HepG2 (cell line): ENCODE results near the gene TMEM170B. TPM values are rescaled to one million over a fixed set of nuclear protein-coding genes. Genes with fewer than 3 reads are reported as not detected.

Source experiments
- ATAC-seq: fragments of 200-7000 bp; cut with Tn5 transposase; 3 replicates; pipeline ENCODE4 v1.9.1; 2020; ENCODE audit warnings: mild to moderate bottlenecking, moderate library complexity
- BruUV-seq: library from RNA; stranded (reverse); fragments of 400-500 nt; replicated peaks from 2 replicates; lab custom pipeline; 2021; lab: Mats Ljungman, UMichigan
- CTCF ChIA-PET: fragments of 300-600 bp; formaldehyde crosslinking; extraction: SDS; loops from one replicate; lab custom pipeline; 2021; ENCODE audit warnings: low total read pairs, inconsistent platforms, low intra/inter-chr PET ratio; lab: Yijun Ruan, JAX
- POLR2A ChIA-PET: fragments of 350-600 bp; sonication (Branson Sonifier 250); formaldehyde crosslinking; loops from one replicate; lab custom pipeline; 2020; ENCODE audit warnings: antibody characterized with exemption, inconsistent platforms; lab: Yijun Ruan, JAX
- DNase-seq: peaks from one replicate; pipeline ENCODE4 v3.0.0-alpha.2; 2015; ENCODE audit warnings: low spot score
- FAIRE-seq: peaks from 3 replicates; lab custom pipeline; 2011; peaks lifted over from hg19 to GRCh38; lab: Jason Lieb, UNC
- H2AFZ ChIP-seq: one replicate; pipeline ENCODE4 v1.6.1; 2011; ENCODE audit warnings: low read length, inconsistent platforms
- H3K27ac ChIP-seq: fragments of 300-600 bp; 3 replicates; pipeline ENCODE4 v1.8.0; 2011; ENCODE audit warnings: mixed run types, mild to moderate bottlenecking, mixed read lengths, low read length, inconsistent platforms; ENCODE audit not compliant: insufficient read depth; ENCODE audit errors: extremely low read length
- H3K27me3 ChIP-seq, 2 experiments: fragments of 200-600 bp in 1 of 2; 2 replicates in 1 of 2; 3 replicates in 1 of 2; pipeline versions ENCODE4 v1.6.0 to v1.8.0; 2011; ENCODE audit warnings: low read length in 2 of 2, mild to moderate bottlenecking in 2 of 2, moderate library complexity in 2 of 2, inconsistent platforms in 1 of 2; ENCODE audit not compliant: insufficient read depth in 2 of 2, control insufficient read depth in 1 of 2
- H3K36me3 ChIP-seq, 2 experiments: fragments of 200-600 bp in 1 of 2; replicated peaks in 1 of 2; 2 replicates in 1 of 2; 3 replicates in 1 of 2; pipeline versions ENCODE4 v1.5.1 to v1.8.0; 2011; ENCODE audit warnings: low read length in 2 of 2, inconsistent platforms in 1 of 2; ENCODE audit not compliant: insufficient read depth in 2 of 2, control insufficient read depth in 1 of 2
- H3K4me1 ChIP-seq: 2 replicates; pipeline ENCODE4 v1.5.1; 2012; ENCODE audit warnings: low read length, inconsistent platforms; ENCODE audit not compliant: insufficient read depth
- H3K4me2 ChIP-seq: 2 replicates; pipeline ENCODE4 v1.6.0; 2011; ENCODE audit warnings: low read depth, low read length, inconsistent platforms
- H3K4me3 ChIP-seq, 3 experiments: fragments of 200-600 bp in 1 of 3; sonication (generic), shearing (Covaris generic) in 1 of 3; replicated peaks in 1 of 3; 2 replicates each; pipeline ENCODE4 v1.5.1; 2011 to 2016; ENCODE audit warnings: low read length in 3 of 3, inconsistent platforms in 2 of 3, low read depth in 2 of 3, mild to moderate bottlenecking in 2 of 3, control low read depth in 1 of 3, mixed read lengths in 1 of 3; ENCODE audit not compliant: insufficient read depth in 1 of 3
- H3K79me2 ChIP-seq: one replicate; pipeline ENCODE4 v1.6.1; 2011; ENCODE audit warnings: low read length, inconsistent platforms; ENCODE audit not compliant: insufficient read depth
- H3K9ac ChIP-seq: 2 replicates; pipeline ENCODE4 v1.6.0; 2011; ENCODE audit warnings: mild to moderate bottlenecking, low read depth, low read length, inconsistent platforms; ENCODE audit not compliant: insufficient read depth
- H3K9me3 ChIP-seq: 2 replicates; pipeline ENCODE4 v1.5.1; 2012; ENCODE audit warnings: mild to moderate bottlenecking, low read length
- H4K20me1 ChIP-seq: 2 replicates; pipeline ENCODE4 v1.6.0; 2011; ENCODE audit warnings: inconsistent platforms, mild to moderate bottlenecking, low read length, moderate library complexity; ENCODE audit not compliant: insufficient read depth
- GMEB1 ChIP-seq: sonication (generic); formaldehyde crosslinking; IDR thresholded peaks from 2 replicates; pipeline ENCODE4 v1.5.1; 2020; ENCODE audit warnings: missing genetic modification reagents, mild to moderate bottlenecking, borderline replicate concordance
- HIVEP1 ChIP-seq: sonication (generic); formaldehyde crosslinking; IDR thresholded peaks from 2 replicates; pipeline ENCODE4 v1.4.0; 2020; ENCODE audit warnings: mild to moderate bottlenecking, missing genetic modification reagents
- KDM5A ChIP-seq: fragments of 200-600 bp; sonication (generic); IDR thresholded peaks from 2 replicates; pipeline ENCODE4 v1.7.0; 2018; ENCODE audit warnings: antibody characterized with exemption, mild to moderate bottlenecking, low read length, borderline replicate concordance
- KLF9 ChIP-seq: IDR thresholded peaks from 2 replicates; pipeline ENCODE4 v1.6.1; 2016; ENCODE audit warnings: low read depth
- LCORL ChIP-seq, 2 experiments: fragments of 450-650 bp in 1 of 2; sonication (generic) in 1 of 2; formaldehyde crosslinking in 1 of 2; IDR thresholded peaks; 2 replicates each; pipeline versions ENCODE4 v1.5.0 to v1.6.1; 2017 to 2020; ENCODE audit warnings: antibody characterized with exemption in 1 of 2, missing genetic modification reagents in 1 of 2
- TIGD3 ChIP-seq: sonication (generic); formaldehyde crosslinking; IDR thresholded peaks from 2 replicates; pipeline ENCODE4 v1.5.1; 2020; ENCODE audit warnings: mild to moderate bottlenecking, missing genetic modification reagents, borderline replicate concordance
- XBP1 ChIP-seq: sonication (generic); formaldehyde crosslinking; IDR thresholded peaks from 2 replicates; pipeline ENCODE4 v1.5.0; 2020; ENCODE audit warnings: missing genetic modification reagents
- ZFP82 ChIP-seq: sonication (generic); formaldehyde crosslinking; IDR thresholded peaks from 2 replicates; pipeline ENCODE4 v1.5.1; 2020; ENCODE audit warnings: mild to moderate bottlenecking, missing genetic modification reagents, borderline replicate concordance
- ZNF382 ChIP-seq: sonication (generic); formaldehyde crosslinking; IDR thresholded peaks from 2 replicates; pipeline ENCODE4 v1.5.0; 2020; ENCODE audit warnings: missing genetic modification reagents, mild to moderate bottlenecking, borderline replicate concordance
- ZNF672 ChIP-seq: sonication (generic); formaldehyde crosslinking; IDR thresholded peaks from 2 replicates; pipeline ENCODE4 v1.8.1; 2022; ENCODE audit warnings: missing genetic modification reagents
- ZNF674 ChIP-seq: sonication (generic); formaldehyde crosslinking; IDR thresholded peaks from 2 replicates; pipeline ENCODE4 v1.5.0; 2020; ENCODE audit warnings: low read depth, mild to moderate bottlenecking, missing genetic modification reagents
- ZNF7 ChIP-seq: IDR thresholded peaks from 2 replicates; pipeline ENCODE4 v1.6.1; 2016; ENCODE audit warnings: missing biosample characterization, missing genetic modification reagents
- WGBS: methylation state at CpG from one replicate; pipeline ENCODE4 v1.1.6; 2017; ENCODE audit warnings: low lambda C conversion rate; 5-methylcytosine and 5-hydroxymethylcytosine counted together
- in situ Hi-C: cut with HindIII; loops from 2 replicates; pipeline ENCODE4 v1.10.0; 2017; ENCODE audit warnings: low pct_unique_long_range_greater_than_20kb; ENCODE audit not compliant: extremely low pct_ligation_motif_present
- intact Hi-C: fragments of 100-400 bp; cut with micrococcal nuclease; formaldehyde crosslinking; loops from one replicate; pipeline ENCODE4 v1.10.0; 2022; ENCODE audit not compliant: unreplicated experiment
- polyA plus RNA-seq, 8 experiments: library from polyadenylated mRNA; depleted of rRNA in 3 of 8; stranded (reverse) in 7 of 8; unstranded in 1 of 8; fragments of >200 nt; fragmentation: Illumina TruSeq in 4 of 8; extraction: Trizol in 4 of 8; gene quantifications; 2 replicates each; pipeline versions ENCODE4 v1.2.1 to v1.2.3, GENCODE V29; 2011 to 2016; ENCODE audit warnings: low read depth in 4 of 8, missing spikeins in 1 of 8, mixed read lengths in 1 of 8; ENCODE audit not compliant: insufficient read depth in 1 of 8
- total RNA-seq, 5 experiments: library from RNA; depleted of rRNA; stranded (reverse); fragments of >200 nt; fragmentation: Illumina TruSeq; extraction: Trizol; gene quantifications; 2 replicates each; pipeline ENCODE4 v1.2.3, GENCODE V29; 2016; ENCODE audit warnings: low read depth in 1 of 5
- TF ChIP-seq, protein P1 (sequence below): sonication (generic); formaldehyde crosslinking; IDR thresholded peaks from 2 replicates; pipeline ENCODE4 v1.9.0; 2021; ENCODE audit warnings: missing genetic modification reagents, mild to moderate bottlenecking, borderline replicate concordance

Gene TMEM170B
- total and polyA plus RNA-seq, 2 of the 13 experiments (the other 11 are each of a cell fraction or from before 2014, with no cell fraction given) = 3.3 to 9.4 TPM

GRCh38 chr6:11631008-11631407, 93.5 kb downstream of the TMEM170B start (continued):
- TF ChIP-seq KLF9 (CRISPR knock-in tag) (no peak), GMEB1 (no peak)

DNA sequence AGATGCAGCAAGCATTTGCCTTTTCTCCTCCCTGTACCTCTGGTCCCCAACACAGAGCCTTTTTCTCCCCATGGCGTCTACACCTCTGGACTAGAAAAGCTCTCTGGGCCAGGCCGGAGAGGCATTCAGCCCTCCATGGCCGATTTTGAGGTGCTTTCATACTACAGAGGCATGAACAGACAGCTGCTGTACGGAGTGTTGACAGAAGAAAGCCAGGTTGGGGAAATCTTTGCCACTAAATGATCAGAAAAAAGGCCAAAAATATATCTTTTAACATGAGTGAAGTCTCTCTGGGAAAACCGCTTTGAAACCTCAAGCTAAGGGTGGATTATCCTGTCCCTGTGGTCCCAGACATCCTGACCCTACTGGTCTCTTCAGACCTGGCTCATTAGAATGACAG, 94.0 kb downstream of the TMEM170B start:
- no peak for DNase-seq
- WGBS = 12% methylated on average over 5 of the region's 5 CpGs
- H3K9ac ChIP-seq = no peak overlapping the region
- TF ChIP-seq, protein P1, sequence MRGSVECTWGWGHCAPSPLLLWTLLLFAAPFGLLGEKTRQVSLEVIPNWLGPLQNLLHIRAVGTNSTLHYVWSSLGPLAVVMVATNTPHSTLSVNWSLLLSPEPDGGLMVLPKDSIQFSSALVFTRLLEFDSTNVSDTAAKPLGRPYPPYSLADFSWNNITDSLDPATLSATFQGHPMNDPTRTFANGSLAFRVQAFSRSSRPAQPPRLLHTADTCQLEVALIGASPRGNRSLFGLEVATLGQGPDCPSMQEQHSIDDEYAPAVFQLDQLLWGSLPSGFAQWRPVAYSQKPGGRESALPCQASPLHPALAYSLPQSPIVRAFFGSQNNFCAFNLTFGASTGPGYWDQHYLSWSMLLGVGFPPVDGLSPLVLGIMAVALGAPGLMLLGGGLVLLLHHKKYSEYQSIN (CRISPR knock-in tag) = no peak
- TF ChIP-seq LCORL (IDR thresholded peaks at IDR 0.05) = no peak
- TF ChIP-seq LCORL (CRISPR knock-in tag; IDR thresholded peaks at IDR 0.05) = no peak
- TF ChIP-seq XBP1 (CRISPR knock-in tag) = no peak
- TF ChIP-seq ZNF382 = no peak
- no peak for TF ChIP-seq ZFP82
- no peak for TF ChIP-seq KDM5A
- no peak for TF ChIP-seq HIVEP1 (CRISPR knock-in tag)
- no peak for TF ChIP-seq ZNF674 (CRISPR knock-in tag)
- TF ChIP-seq ZNF7 = no peak
- TF ChIP-seq ZNF672 = no peak
- no peak for TF ChIP-seq TIGD3
- TF ChIP-seq, all 625 proteins: peak for 0
- CTCF ChIA-PET = no interaction called here
- Histone ChIP-seq H4K20me1 (no peaks in the 10 kb centered on the region), H3K27ac (no peak overlapping the region), H3K36me3 (no peaks in the 10 kb centered on the region), H3K4me3 (no peak overlapping the region), H3K4me2 (no peak overlapping the region), H3K27me3 (peaks cover 0 to 20% of the 10 kb centered on the region in 2 experiments; a peak in 3 of 5 replicates), H3K79me2 (no peaks in the 10 kb centered on the region), H2AFZ (no peak overlapping the region), H3K9me3 (no peaks in the 10 kb centered on the region), H3K4me1 (no peaks in the 10 kb centered on the region)
- FAIRE-seq = no peak
- POLR2A ChIA-PET = no interaction called here
- in situ Hi-C loops = no loop called here
- intact Hi-C loops = no loop called here
- BruUV-seq = no TSS peak
- ATAC-seq = no peak
